ENCODE results near the gene CDHR3. TPM values are rescaled to one million over a fixed set of nuclear protein-coding genes. Genes with fewer than 3 reads are reported as not detected.

Gene CDHR3
- polyA plus RNA-seq, 1 experiment = 1.9 TPM

DNA sequence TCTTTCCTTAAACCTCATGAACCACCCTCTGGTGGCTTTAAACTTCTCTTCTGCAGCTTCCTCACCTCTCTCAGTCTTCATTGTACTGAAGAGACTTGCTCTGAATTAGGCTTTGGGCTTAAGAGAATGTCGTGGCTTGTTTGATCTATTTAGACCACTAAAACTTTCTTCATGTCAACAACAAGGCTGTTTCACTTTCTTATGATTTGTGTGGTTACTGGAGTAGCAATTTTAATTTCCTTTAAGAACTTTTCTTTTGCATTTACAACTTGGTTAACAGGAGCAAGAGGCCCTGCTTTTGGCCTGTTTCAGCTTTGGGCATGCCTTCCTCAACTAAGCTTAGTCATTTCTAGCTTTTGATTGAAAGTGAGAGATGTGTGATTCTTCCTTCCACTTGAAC lies 38.1 kb upstream of the CDHR3 start:
- no peak for DNase-seq (ENCODE audit: low read depth, low spot score)
- POLR2A ChIA-PET = no interaction called here

GRCh38 chr7:105926131-105926530 lies 36.9 kb upstream of the CDHR3 start:
- POLR2A ChIA-PET = no interaction called here
- no peak for TF ChIP-seq CTCF (IDR thresholded peaks at IDR 0.05; ENCODE audit: low read depth, low read length)

More for the DNA sequence above, 38.1 kb upstream of the CDHR3 start:
- TF ChIP-seq CTCF (IDR thresholded peaks at IDR 0.05; ENCODE audit: low read depth, low read length) = no peak
- Histone ChIP-seq H3K9me3 (ENCODE audit: control insufficient read depth, insufficient read depth, low read length) (peaks cover 4% of the 10 kb centered on the region), H3K27ac (ENCODE audit: low read depth, low read length) (no peak overlapping the region), H3K27me3 (ENCODE audit: control insufficient read depth, insufficient read depth, low read length) (no peaks in the 10 kb centered on the region), H3K4me3 (ENCODE audit: low read depth, low read length) (no peak overlapping the region)
- CTCF ChIA-PET = no interaction called here

DNA sequence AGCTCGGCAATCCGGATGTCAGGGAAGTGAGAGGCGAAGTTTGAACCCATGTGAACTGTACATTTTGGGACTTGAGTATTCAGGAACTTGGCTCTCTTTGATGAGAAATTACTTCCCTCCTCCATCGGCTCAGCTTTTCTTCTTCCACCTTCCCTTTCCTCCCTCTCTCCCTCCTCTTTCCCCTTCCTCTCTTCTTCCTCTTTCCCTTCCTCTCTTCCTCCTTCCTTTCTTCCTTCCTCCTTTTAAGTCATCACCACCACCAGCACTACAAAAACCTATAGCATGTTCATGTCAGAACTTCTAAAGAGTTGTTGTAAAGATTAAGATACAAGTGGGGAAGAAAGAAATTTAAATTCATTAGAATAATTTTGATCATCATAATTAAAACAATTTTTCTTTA lies 31.9 kb upstream of the CDHR3 start:
- TF ChIP-seq CTCF (IDR thresholded peaks at IDR 0.05; ENCODE audit: low read depth, low read length) = no peak
- POLR2A ChIA-PET = no interaction called here
- Histone ChIP-seq H3K27me3 (ENCODE audit: control insufficient read depth, insufficient read depth, low read length) (no peaks in the 10 kb centered on the region), H3K27ac (ENCODE audit: low read depth, low read length) (no peak overlapping the region), H3K9me3 (ENCODE audit: control insufficient read depth, insufficient read depth, low read length) (no peaks in the 10 kb centered on the region), H3K4me3 (ENCODE audit: low read depth, low read length) (no peak overlapping the region)
- no peak for DNase-seq (ENCODE audit: low read depth, low spot score)
- CTCF ChIA-PET = interaction anchor here (1.3 kb wide), 1 partner anchor 54 kb away, joined by 4 read pairs; no protein-coding TSS in a partner anchor

More at GRCh38 chr7:105926131-105926530, 36.9 kb upstream of the CDHR3 start:
- CTCF ChIA-PET = no interaction called here
- no peak for DNase-seq (ENCODE audit: low read depth, low spot score)
- H3K27me3 ChIP-seq (ENCODE audit: control insufficient read depth, insufficient read depth, low read length) = no peaks in the 10 kb centered on the region
- H3K27ac ChIP-seq (ENCODE audit: low read depth, low read length) = no peak overlapping the region
- H3K9me3 ChIP-seq (ENCODE audit: control insufficient read depth, insufficient read depth, low read length) = peaks cover 4% of the 10 kb centered on the region
- no peak overlapping the region for H3K4me3 ChIP-seq (ENCODE audit: low read depth, low read length)

GRCh38 chr7:105932835-105933477 lies 30.1 kb upstream of the CDHR3 start:
- ChIA-PET POLR2A (no interaction called here), CTCF (interaction anchor here (1.3 kb wide), 1 partner anchor 56 kb away, joined by 4 read pairs; no protein-coding TSS in a partner anchor)
- H3K9me3 ChIP-seq (ENCODE audit: control insufficient read depth, insufficient read depth, low read length) = no peaks in the 10 kb centered on the region
- peak; percentile 26 for DNase-seq (ENCODE audit: low read depth, low spot score)
- TF ChIP-seq CTCF (IDR thresholded peaks at IDR 0.05; ENCODE audit: low read depth, low read length) = no peak
- no peaks in the 10 kb centered on the region for H3K27me3 ChIP-seq (ENCODE audit: control insufficient read depth, insufficient read depth, low read length)
- no peak overlapping the region for H3K27ac ChIP-seq (ENCODE audit: low read depth, low read length)
- H3K4me3 ChIP-seq (ENCODE audit: low read depth, low read length) = no peak overlapping the region

GRCh38 chr7:105934572-105935185 lies 28.4 kb upstream of the CDHR3 start:
- Histone ChIP-seq H3K27me3 (ENCODE audit: control insufficient read depth, insufficient read depth, low read length) (no peaks in the 10 kb centered on the region), H3K9me3 (ENCODE audit: control insufficient read depth, insufficient read depth, low read length) (no peaks in the 10 kb centered on the region), H3K27ac (ENCODE audit: low read depth, low read length) (no peak overlapping the region), H3K4me3 (ENCODE audit: low read depth, low read length) (no peak overlapping the region)
- ChIA-PET CTCF (interaction anchor here (0.9 to 1.6 kb wide), 7 partner anchors 14 to 291 kb away, joined by 3 to 11 read pairs (median 4); no protein-coding TSS in a partner anchor), POLR2A (no interaction called here)
- DNase-seq (ENCODE audit: low read depth, low spot score) = no peak
- TF ChIP-seq CTCF (IDR thresholded peaks at IDR 0.05; ENCODE audit: low read depth, low read length) = peak; percentile 24; the same call in 1 of the 2 replicates

All from AG04450 (cell line).